DND-41 (cell line): ENCODE results near the gene S100PBP.

Experiments used
- ATAC-seq: fragments of 200-7000 bp; cut with Tn5 transposase; 3 replicates; pipeline ENCODE4 v1.9.1; 2021; ENCODE audit warnings: low read depth; ENCODE audit not compliant: insufficient read depth
- DNase-seq: peaks from one replicate; pipeline ENCODE4 v3.0.0-alpha.2; 2020
- H2AFZ ChIP-seq: 2 replicates; pipeline ENCODE4 v1.6.0; 2012; ENCODE audit warnings: low read depth, low read length
- H3K27ac ChIP-seq: 2 replicates; pipeline ENCODE4 v1.5.1; 2012; ENCODE audit warnings: low read length, inconsistent platforms
- H3K27me3 ChIP-seq: fragments of 200-600 bp; sonication (generic); 2 replicates; pipeline ENCODE4 v1.6.0; 2012; ENCODE audit warnings: low read length, mild to moderate bottlenecking, inconsistent platforms; ENCODE audit not compliant: insufficient read depth, poor library complexity
- H3K36me3 ChIP-seq: 2 replicates; pipeline ENCODE4 v1.5.1; 2012; ENCODE audit warnings: low read length, inconsistent platforms; ENCODE audit not compliant: insufficient read depth
- H3K4me1 ChIP-seq: 2 replicates; pipeline ENCODE4 v1.5.1; 2012; ENCODE audit warnings: mild to moderate bottlenecking, low read length; ENCODE audit not compliant: insufficient read depth
- H3K4me2 ChIP-seq: 2 replicates; pipeline ENCODE4 v1.6.0; 2012; ENCODE audit warnings: mild to moderate bottlenecking, moderate library complexity, low read length, inconsistent platforms; ENCODE audit not compliant: insufficient read depth
- H3K4me3 ChIP-seq, 2 experiments: fragments of 200-600 bp in 1 of 2; shearing (Covaris generic) in 1 of 2; 2 replicates each; pipeline ENCODE4 v1.5.1; 2012 to 2016; ENCODE audit warnings: inconsistent platforms in 2 of 2, low read length in 2 of 2, mild to moderate bottlenecking in 2 of 2, low read depth in 1 of 2, moderate library complexity in 1 of 2
- H3K79me2 ChIP-seq: 2 replicates; pipeline ENCODE4 v1.6.0; 2012; ENCODE audit warnings: low read length, inconsistent platforms; ENCODE audit not compliant: insufficient read depth
- H3K9ac ChIP-seq: 2 replicates; pipeline ENCODE4 v1.6.0; 2012; ENCODE audit warnings: low read depth, mild to moderate bottlenecking, inconsistent platforms, low read length, moderate library complexity
- H3K9me3 ChIP-seq: 2 replicates; pipeline ENCODE4 v1.5.1; 2012; ENCODE audit warnings: low read length, moderate library complexity, mild to moderate bottlenecking, inconsistent platforms; ENCODE audit not compliant: insufficient read depth, severe bottlenecking
- H4K20me1 ChIP-seq: 2 replicates; pipeline ENCODE4 v1.6.0; 2012; ENCODE audit warnings: low read length; ENCODE audit not compliant: insufficient read depth
- EZH2 ChIP-seq: IDR thresholded peaks from 3 replicates; pipeline ENCODE4 v1.6.1; 2012; ENCODE audit warnings: borderline replicate concordance, low read depth, mild to moderate bottlenecking, moderate library complexity, low read length, inconsistent platforms; ENCODE audit not compliant: severe bottlenecking
- TF ChIP-seq, protein P1 (sequence below): IDR thresholded peaks from 2 replicates; pipeline ENCODE4 v1.5.1; 2012; ENCODE audit warnings: borderline replicate concordance, low read length, moderate library complexity, mild to moderate bottlenecking; ENCODE audit not compliant: poor library complexity, severe bottlenecking; ENCODE audit errors: extremely low read depth

Gene S100PBP

DNA sequence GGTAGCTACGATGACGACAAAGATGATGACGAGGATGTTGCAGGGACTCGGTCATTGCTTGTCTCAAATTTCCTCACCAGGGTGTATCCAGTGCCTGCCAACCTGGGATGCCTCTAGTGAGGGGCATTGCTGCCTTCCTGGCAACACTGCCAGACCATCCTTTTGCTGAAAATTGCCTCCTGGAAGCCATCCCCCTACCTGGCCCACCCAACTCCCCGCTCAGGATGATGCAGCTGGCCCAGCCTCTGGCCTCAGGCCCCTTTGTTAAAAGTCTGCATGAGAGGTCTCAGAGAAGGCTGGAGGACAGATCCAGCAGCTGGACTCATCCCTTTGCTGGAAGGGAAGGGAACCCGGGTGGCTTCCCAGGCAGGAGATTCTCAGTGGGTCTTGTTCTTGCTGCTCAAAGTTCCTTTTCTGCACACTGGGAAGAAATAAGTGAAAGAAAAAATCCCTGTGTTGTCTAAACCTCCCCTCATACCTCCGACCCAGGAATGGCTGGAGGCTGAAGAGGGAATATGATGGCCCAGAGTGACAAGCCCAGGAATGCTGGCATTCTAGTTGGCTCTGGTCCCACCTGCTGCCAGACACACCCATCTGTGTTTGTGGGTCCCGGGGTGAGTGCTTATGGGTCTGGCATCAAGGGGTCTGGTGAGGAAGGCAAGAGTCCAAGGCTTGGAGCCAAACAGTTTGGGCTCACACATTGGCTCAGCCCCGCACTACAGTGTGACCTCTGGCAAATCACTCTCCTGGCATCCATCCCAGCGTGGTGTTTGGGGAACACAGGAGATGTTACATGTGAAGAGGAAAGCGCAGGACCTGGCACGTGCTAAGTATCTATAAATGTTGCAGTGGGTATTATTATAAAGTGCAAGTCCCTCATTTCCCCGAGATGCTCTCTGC lies 60.0 kb downstream of the S100PBP start:
- Histone ChIP-seq H3K36me3 (no peaks in the 10 kb centered on the region), H3K79me2 (no peaks in the 10 kb centered on the region), H3K27ac (no peak overlapping the region), H4K20me1 (no peaks in the 10 kb centered on the region; the same call in 1 of the 2 replicates), H2AFZ (no peak overlapping the region), H3K9me3 (no peaks in the 10 kb centered on the region), H3K27me3 (no peaks in the 10 kb centered on the region), H3K9ac (no peak overlapping the region), H3K4me2 (no peak overlapping the region), H3K4me3 (no peak overlapping the region), H3K4me1 (peaks cover 14% of the 10 kb centered on the region)
- ATAC-seq (no peak), DNase-seq (no peak)
- no peak for TF ChIP-seq EZH2
- TF ChIP-seq, protein P1, sequence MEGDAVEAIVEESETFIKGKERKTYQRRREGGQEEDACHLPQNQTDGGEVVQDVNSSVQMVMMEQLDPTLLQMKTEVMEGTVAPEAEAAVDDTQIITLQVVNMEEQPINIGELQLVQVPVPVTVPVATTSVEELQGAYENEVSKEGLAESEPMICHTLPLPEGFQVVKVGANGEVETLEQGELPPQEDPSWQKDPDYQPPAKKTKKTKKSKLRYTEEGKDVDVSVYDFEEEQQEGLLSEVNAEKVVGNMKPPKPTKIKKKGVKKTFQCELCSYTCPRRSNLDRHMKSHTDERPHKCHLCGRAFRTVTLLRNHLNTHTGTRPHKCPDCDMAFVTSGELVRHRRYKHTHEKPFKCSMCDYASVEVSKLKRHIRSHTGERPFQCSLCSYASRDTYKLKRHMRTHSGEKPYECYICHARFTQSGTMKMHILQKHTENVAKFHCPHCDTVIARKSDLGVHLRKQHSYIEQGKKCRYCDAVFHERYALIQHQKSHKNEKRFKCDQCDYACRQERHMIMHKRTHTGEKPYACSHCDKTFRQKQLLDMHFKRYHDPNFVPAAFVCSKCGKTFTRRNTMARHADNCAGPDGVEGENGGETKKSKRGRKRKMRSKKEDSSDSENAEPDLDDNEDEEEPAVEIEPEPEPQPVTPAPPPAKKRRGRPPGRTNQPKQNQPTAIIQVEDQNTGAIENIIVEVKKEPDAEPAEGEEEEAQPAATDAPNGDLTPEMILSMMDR = no peak

- ATAC-seq (no peak), DNase-seq (no peak)
Observed at GRCh38 chr1:32878183-32878582, 60.7 kb downstream of the S100PBP start.

GRCh38 chr1:32878637-32879041 lies 61.2 kb downstream of the S100PBP start:
- Histone ChIP-seq H3K4me3 (no peak overlapping the region), H3K4me1 (peaks cover 2% of the 10 kb centered on the region), H2AFZ (no peak overlapping the region), H3K4me2 (no peak overlapping the region), H3K79me2 (no peaks in the 10 kb centered on the region), H3K36me3 (no peaks in the 10 kb centered on the region), H3K27me3 (no peaks in the 10 kb centered on the region), H3K9ac (no peak overlapping the region), H3K27ac (no peak overlapping the region), H4K20me1 (no peaks in the 10 kb centered on the region; the same call in 1 of the 2 replicates), H3K9me3 (no peaks in the 10 kb centered on the region)
- no peak for ATAC-seq
- TF ChIP-seq, protein P1 = no peak
- no peak for TF ChIP-seq EZH2
- no peak for DNase-seq

More at GRCh38 chr1:32878183-32878582, 60.7 kb downstream of the S100PBP start:
- H3K4me2 ChIP-seq = no peak overlapping the region
- H3K9ac ChIP-seq = no peak overlapping the region
- no peaks in the 10 kb centered on the region for H3K36me3 ChIP-seq
- TF ChIP-seq EZH2 = no peak
- TF ChIP-seq, protein P1 = no peak
- no peaks in the 10 kb centered on the region for H3K9me3 ChIP-seq
- H2AFZ ChIP-seq = no peak overlapping the region
- H3K4me1 ChIP-seq = peaks cover 6% of the 10 kb centered on the region
- H3K79me2 ChIP-seq = no peaks in the 10 kb centered on the region
- H3K27ac ChIP-seq = no peak overlapping the region
- no peaks in the 10 kb centered on the region; the same call in 1 of the 2 replicates for H4K20me1 ChIP-seq
- no peak overlapping the region for H3K4me3 ChIP-seq
- H3K27me3 ChIP-seq = no peaks in the 10 kb centered on the region
